Measurements from ENCODE around the gene SNX30.

- TF ChIP-seq, protein P1, sequence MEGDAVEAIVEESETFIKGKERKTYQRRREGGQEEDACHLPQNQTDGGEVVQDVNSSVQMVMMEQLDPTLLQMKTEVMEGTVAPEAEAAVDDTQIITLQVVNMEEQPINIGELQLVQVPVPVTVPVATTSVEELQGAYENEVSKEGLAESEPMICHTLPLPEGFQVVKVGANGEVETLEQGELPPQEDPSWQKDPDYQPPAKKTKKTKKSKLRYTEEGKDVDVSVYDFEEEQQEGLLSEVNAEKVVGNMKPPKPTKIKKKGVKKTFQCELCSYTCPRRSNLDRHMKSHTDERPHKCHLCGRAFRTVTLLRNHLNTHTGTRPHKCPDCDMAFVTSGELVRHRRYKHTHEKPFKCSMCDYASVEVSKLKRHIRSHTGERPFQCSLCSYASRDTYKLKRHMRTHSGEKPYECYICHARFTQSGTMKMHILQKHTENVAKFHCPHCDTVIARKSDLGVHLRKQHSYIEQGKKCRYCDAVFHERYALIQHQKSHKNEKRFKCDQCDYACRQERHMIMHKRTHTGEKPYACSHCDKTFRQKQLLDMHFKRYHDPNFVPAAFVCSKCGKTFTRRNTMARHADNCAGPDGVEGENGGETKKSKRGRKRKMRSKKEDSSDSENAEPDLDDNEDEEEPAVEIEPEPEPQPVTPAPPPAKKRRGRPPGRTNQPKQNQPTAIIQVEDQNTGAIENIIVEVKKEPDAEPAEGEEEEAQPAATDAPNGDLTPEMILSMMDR (IDR thresholded peaks at IDR 0.05; ENCODE audit: low read depth, low read length) = no peak
- TF ChIP-seq POLR2A (IDR thresholded peaks at IDR 0.05; ENCODE audit: extremely low read depth, insufficient read length) (no peak), MYC (IDR thresholded peaks at IDR 0.05; ENCODE audit: low read depth, low read length) (no peak)
- TF ChIP-seq, protein P2, sequence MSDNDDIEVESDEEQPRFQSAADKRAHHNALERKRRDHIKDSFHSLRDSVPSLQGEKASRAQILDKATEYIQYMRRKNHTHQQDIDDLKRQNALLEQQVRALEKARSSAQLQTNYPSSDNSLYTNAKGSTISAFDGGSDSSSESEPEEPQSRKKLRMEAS (IDR thresholded peaks at IDR 0.05; ENCODE audit: low read depth, low read length) = no peak
These were observed 5.1 kb downstream of the SNX30 start for GRCh38 chr9:112755675-112756074.

Data from NB4 (cell line).